ENCODE measurements around the gene HOXB2.

The HOXB2 gene

DNA sequence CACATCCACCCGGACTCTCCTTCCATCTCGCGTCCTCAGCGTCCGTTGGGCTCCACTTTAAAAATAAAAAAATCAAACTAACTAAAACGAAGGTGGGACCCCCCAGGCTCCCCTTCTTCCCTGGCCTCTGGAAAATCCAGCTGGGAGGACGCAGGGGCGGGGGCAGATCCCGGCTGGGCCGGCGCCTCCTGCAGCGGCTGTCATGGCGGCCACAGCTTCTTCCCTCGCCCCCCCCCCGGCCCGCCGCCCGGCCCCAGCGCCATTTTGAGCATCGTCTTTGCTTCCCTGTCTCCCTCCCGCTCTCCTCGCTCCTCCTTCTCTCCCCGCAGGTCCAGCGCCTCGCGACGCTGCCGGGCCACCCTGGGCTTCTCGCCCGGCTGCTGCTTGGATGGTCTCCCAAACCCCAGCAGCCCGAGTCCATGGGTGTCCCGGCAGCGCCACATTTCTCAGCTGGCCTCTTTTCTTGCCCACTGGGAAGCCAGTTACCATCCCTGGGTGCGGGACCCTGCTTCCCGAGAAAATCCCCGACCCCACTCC, 3.3 kb downstream of the HOXB2 start (continued):
- TF ChIP-seq ZNF830 (tag by site-specific recombination; IDR thresholded peaks at IDR 0.05; ENCODE audit: low read depth) (no peak), ZNF184 (tag by site-specific recombination; IDR thresholded peaks at IDR 0.05) (no peak), ZNF792 (tag by site-specific recombination; IDR thresholded peaks at IDR 0.05) (no peak), ZNF174 (tag by site-specific recombination; IDR thresholded peaks at IDR 0.05) (no peak), ZNF677 (tag by site-specific recombination; IDR thresholded peaks at IDR 0.05) (no peak), ZNF548 (tag by site-specific recombination; IDR thresholded peaks at IDR 0.05) (no peak), ZNF112 (tag by site-specific recombination; IDR thresholded peaks at IDR 0.05) (no peak), ZSCAN5A (tag by site-specific recombination; IDR thresholded peaks at IDR 0.05) (no peak), ELK4 (IDR thresholded peaks at IDR 0.05; ENCODE audit: borderline replicate concordance, low read depth, low read length) (no peak), ZNF791 (tag by site-specific recombination; IDR thresholded peaks at IDR 0.05) (no peak), ZNF302 (tag by site-specific recombination; IDR thresholded peaks at IDR 0.05; ENCODE audit: low read depth) (no peak), ZNF175 (tag by site-specific recombination; IDR thresholded peaks at IDR 0.05) (no peak), ZNF837 (tag by site-specific recombination; IDR thresholded peaks at IDR 0.05) (no peak), ZNF391 (tag by site-specific recombination; IDR thresholded peaks at IDR 0.05; ENCODE audit: borderline replicate concordance, low read depth) (no peak), TRIM28 (IDR thresholded peaks at IDR 0.05; ENCODE audit: borderline replicate concordance, low read length) (no peak), ZNF664 (tag by site-specific recombination; IDR thresholded peaks at IDR 0.05) (no peak), ZNF133 (tag by site-specific recombination; IDR thresholded peaks at IDR 0.05) (no peak), ZNF555 (tag by site-specific recombination; conservative IDR thresholded peaks at IDR 0.05) (no peak), SP2 (tag by site-specific recombination; IDR thresholded peaks at IDR 0.05) (no peak), ZSCAN4 (tag by site-specific recombination; IDR thresholded peaks at IDR 0.05) (no peak), ZSCAN23 (tag by site-specific recombination; IDR thresholded peaks at IDR 0.05) (no peak), ZNF654 (tag by site-specific recombination; IDR thresholded peaks at IDR 0.05; ENCODE audit: low read depth) (no peak), ZNF621 (tag by site-specific recombination; IDR thresholded peaks at IDR 0.05) (no peak), OVOL3 (tag by site-specific recombination; IDR thresholded peaks at IDR 0.05) (no peak), ZNF707 (tag by site-specific recombination; IDR thresholded peaks at IDR 0.05) (no peak), PRDM4 (tag by site-specific recombination; IDR thresholded peaks at IDR 0.05) (no peak), ZNF610 (tag by site-specific recombination; IDR thresholded peaks at IDR 0.05; ENCODE audit: borderline replicate concordance) (no peak), HOXD13 (CRISPR knock-in tag; IDR thresholded peaks at IDR 0.05; ENCODE audit: borderline replicate concordance) (no peak), KLF9 (tag by site-specific recombination; IDR thresholded peaks at IDR 0.05; ENCODE audit: low read depth) (peak; percentile 47; the same call in 1 of the 2 replicates), KLF16 (tag by site-specific recombination; IDR thresholded peaks at IDR 0.05) (peak; percentile 52; the same call in 1 of the 2 replicates), ZIC2 (tag by site-specific recombination; IDR thresholded peaks at IDR 0.05) (peak; percentile 92)
- TF ChIP-seq, protein P1, sequence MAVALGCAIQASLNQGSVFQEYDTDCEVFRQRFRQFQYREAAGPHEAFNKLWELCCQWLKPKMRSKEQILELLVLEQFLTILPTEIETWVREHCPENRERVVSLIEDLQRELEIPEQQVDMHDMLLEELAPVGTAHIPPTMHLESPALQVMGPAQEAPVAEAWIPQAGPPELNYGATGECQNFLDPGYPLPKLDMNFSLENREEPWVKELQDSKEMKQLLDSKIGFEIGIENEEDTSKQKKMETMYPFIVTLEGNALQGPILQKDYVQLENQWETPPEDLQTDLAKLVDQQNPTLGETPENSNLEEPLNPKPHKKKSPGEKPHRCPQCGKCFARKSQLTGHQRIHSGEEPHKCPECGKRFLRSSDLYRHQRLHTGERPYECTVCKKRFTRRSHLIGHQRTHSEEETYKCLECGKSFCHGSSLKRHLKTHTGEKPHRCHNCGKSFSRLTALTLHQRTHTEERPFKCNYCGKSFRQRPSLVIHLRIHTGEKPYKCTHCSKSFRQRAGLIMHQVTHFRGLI (tag by site-specific recombination; IDR thresholded peaks at IDR 0.05): no peak
- TF ChIP-seq, protein P2, sequence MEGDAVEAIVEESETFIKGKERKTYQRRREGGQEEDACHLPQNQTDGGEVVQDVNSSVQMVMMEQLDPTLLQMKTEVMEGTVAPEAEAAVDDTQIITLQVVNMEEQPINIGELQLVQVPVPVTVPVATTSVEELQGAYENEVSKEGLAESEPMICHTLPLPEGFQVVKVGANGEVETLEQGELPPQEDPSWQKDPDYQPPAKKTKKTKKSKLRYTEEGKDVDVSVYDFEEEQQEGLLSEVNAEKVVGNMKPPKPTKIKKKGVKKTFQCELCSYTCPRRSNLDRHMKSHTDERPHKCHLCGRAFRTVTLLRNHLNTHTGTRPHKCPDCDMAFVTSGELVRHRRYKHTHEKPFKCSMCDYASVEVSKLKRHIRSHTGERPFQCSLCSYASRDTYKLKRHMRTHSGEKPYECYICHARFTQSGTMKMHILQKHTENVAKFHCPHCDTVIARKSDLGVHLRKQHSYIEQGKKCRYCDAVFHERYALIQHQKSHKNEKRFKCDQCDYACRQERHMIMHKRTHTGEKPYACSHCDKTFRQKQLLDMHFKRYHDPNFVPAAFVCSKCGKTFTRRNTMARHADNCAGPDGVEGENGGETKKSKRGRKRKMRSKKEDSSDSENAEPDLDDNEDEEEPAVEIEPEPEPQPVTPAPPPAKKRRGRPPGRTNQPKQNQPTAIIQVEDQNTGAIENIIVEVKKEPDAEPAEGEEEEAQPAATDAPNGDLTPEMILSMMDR (tag by site-specific recombination; IDR thresholded peaks at IDR 0.05): peak; percentile 23; the same call in 1 of the 2 replicates
